ENCODE data around the gene FSTL5.

The FSTL5 gene

GRCh38 chr4:162157241-162157640 lies 6.6 kb downstream of the FSTL5 start:
- TF ChIP-seq CTCF (IDR thresholded peaks at IDR 0.05; ENCODE audit: low read depth, low read length, missing control alignments): no peak
- in situ Hi-C loops (cut with HindIII; ENCODE audit: low sequenced_read_pairs): no loop called here
- DNase-seq (ENCODE audit: low read depth): no peak
- no peak overlapping the region for H3K4me3 ChIP-seq (ENCODE audit: low read depth, low read length)

- H3K4me3 ChIP-seq (ENCODE audit: low read depth, low read length): no peak overlapping the region
- in situ Hi-C loops (cut with HindIII; ENCODE audit: low sequenced_read_pairs): no loop called here
- no peak for TF ChIP-seq CTCF (IDR thresholded peaks at IDR 0.05; ENCODE audit: low read depth, low read length, missing control alignments)
- no peak for DNase-seq (ENCODE audit: low read depth)
Measured at GRCh38 chr4:162154862-162155540, 8.8 kb downstream of the FSTL5 start.

GRCh38 chr4:162151850-162152249 lies 11.9 kb downstream of the FSTL5 start:
- no peak for TF ChIP-seq CTCF (IDR thresholded peaks at IDR 0.05; ENCODE audit: low read depth, low read length, missing control alignments)
- in situ Hi-C loops (cut with HindIII; ENCODE audit: low sequenced_read_pairs): no loop called here
- no peak overlapping the region for H3K4me3 ChIP-seq (ENCODE audit: low read depth, low read length)
- no peak for DNase-seq (ENCODE audit: low read depth)

GRCh38 chr4:162151386-162151785 lies 12.4 kb downstream of the FSTL5 start:
- in situ Hi-C loops (cut with HindIII; ENCODE audit: low sequenced_read_pairs): no loop called here
- DNase-seq (ENCODE audit: low read depth): no peak
- H3K4me3 ChIP-seq (ENCODE audit: low read depth, low read length): no peak overlapping the region
- no peak for TF ChIP-seq CTCF (IDR thresholded peaks at IDR 0.05; ENCODE audit: low read depth, low read length, missing control alignments)

- no peak overlapping the region for H3K4me3 ChIP-seq (ENCODE audit: low read depth, low read length)
- TF ChIP-seq CTCF (IDR thresholded peaks at IDR 0.05; ENCODE audit: low read depth, low read length, missing control alignments): no peak
- in situ Hi-C loops (cut with HindIII; ENCODE audit: low sequenced_read_pairs): no loop called here
- no peak for DNase-seq (ENCODE audit: low read depth)
Measured at GRCh38 chr4:162149644-162150043, 14.2 kb downstream of the FSTL5 start.

GRCh38 chr4:162140051-162140683 lies 23.6 kb downstream of the FSTL5 start:
- DNase-seq (ENCODE audit: low read depth): no peak
- H3K4me3 ChIP-seq (ENCODE audit: low read depth, low read length): no peak overlapping the region
- TF ChIP-seq CTCF (IDR thresholded peaks at IDR 0.05; ENCODE audit: low read depth, low read length, missing control alignments): no peak
- in situ Hi-C loops (cut with HindIII; ENCODE audit: low sequenced_read_pairs): no loop called here
